PC-3 (cell line): ENCODE data around the gene KCTD6.

ENCODE experiments used
- CTCF ChIP-seq: fragments of 300-600 bp; sonication (generic); conservative IDR thresholded peaks from 2 replicates; pipeline ENCODE4 v1.5.1; 2017; ENCODE audit warnings: antibody characterized with exemption, low read depth, mild to moderate bottlenecking, low read length
- EZH2 ChIP-seq: fragments of 300-600 bp; sonication (generic); IDR thresholded peaks from one replicate; pipeline ENCODE4 v1.6.1; 2017; ENCODE audit warnings: antibody characterized with exemption, mild to moderate bottlenecking, low read length; ENCODE audit not compliant: unreplicated experiment
- EZH2phosphoT487 ChIP-seq: fragments of 300-600 bp; sonication (generic); IDR thresholded peaks from 2 replicates; pipeline ENCODE4 v1.6.1; 2018; ENCODE audit warnings: mild to moderate bottlenecking, antibody characterized with exemption, low read length, borderline replicate concordance

- TF ChIP-seq EZH2phosphoT487 (no peak), CTCF (no peak), EZH2 (no peak)
These were observed 15.6 kb downstream of the KCTD6 start for GRCh38 chr3:58507356-58508078.
